ENCODE measurements around the gene KCNK15.
"Not testable (repeated sequence)": the region's sequence is repeated elsewhere in the genome, so short reads cannot be mapped to it uniquely, and the experiment has no call there.

The KCNK15 gene

GRCh38 chr20:44762466-44763140, 16.9 kb downstream of the KCNK15 start:
- in situ Hi-C loops (cut with MboI; ENCODE audit: low sequenced_read_pairs, unreplicated experiment): no loop called here
- TF ChIP-seq, protein P1, sequence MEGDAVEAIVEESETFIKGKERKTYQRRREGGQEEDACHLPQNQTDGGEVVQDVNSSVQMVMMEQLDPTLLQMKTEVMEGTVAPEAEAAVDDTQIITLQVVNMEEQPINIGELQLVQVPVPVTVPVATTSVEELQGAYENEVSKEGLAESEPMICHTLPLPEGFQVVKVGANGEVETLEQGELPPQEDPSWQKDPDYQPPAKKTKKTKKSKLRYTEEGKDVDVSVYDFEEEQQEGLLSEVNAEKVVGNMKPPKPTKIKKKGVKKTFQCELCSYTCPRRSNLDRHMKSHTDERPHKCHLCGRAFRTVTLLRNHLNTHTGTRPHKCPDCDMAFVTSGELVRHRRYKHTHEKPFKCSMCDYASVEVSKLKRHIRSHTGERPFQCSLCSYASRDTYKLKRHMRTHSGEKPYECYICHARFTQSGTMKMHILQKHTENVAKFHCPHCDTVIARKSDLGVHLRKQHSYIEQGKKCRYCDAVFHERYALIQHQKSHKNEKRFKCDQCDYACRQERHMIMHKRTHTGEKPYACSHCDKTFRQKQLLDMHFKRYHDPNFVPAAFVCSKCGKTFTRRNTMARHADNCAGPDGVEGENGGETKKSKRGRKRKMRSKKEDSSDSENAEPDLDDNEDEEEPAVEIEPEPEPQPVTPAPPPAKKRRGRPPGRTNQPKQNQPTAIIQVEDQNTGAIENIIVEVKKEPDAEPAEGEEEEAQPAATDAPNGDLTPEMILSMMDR (IDR thresholded peaks at IDR 0.05; ENCODE audit: borderline replicate concordance, control extremely low read depth, extremely low read depth, insufficient read depth, missing control alignments): no peak
- DNase-seq (ENCODE audit: low spot score): no peak

DNA sequence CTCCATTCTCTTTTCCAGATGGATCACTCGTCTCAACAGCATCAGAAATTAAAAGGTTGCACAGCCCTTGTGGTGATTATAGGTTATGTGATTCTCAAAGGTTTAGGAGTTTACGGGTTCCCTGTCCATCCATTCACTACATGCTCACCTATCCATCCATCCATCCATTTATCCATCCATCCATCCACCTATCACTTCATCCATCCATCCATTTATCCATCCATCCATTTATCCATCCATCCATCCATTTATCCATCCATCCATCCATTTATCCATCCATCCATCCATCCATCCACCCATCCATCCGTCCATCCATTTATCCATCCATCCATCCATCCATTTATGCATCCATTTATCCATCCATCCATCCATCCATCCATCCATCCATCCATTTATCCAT, 18.1 kb downstream of the KCNK15 start:
- DNase-seq (ENCODE audit: low spot score); in situ Hi-C loops (cut with MboI; ENCODE audit: low sequenced_read_pairs, unreplicated experiment): not testable (repeated sequence)

GRCh38 chr20:44765091-44765490, 19.4 kb downstream of the KCNK15 start:
- in situ Hi-C loops (cut with MboI; ENCODE audit: low sequenced_read_pairs, unreplicated experiment): no loop called here
- TF ChIP-seq, protein P1 (IDR thresholded peaks at IDR 0.05; ENCODE audit: borderline replicate concordance, control extremely low read depth, extremely low read depth, insufficient read depth, missing control alignments): no peak
- DNase-seq (ENCODE audit: low spot score): no peak

- in situ Hi-C loops (cut with MboI; ENCODE audit: low sequenced_read_pairs, unreplicated experiment): no loop called here
- no peak for DNase-seq (ENCODE audit: low spot score)
- TF ChIP-seq, protein P1 (IDR thresholded peaks at IDR 0.05; ENCODE audit: borderline replicate concordance, control extremely low read depth, extremely low read depth, insufficient read depth, missing control alignments): no peak
These were observed 20.2 kb downstream of the KCNK15 start for GRCh38 chr20:44765701-44766347.

- no peak for DNase-seq (ENCODE audit: low spot score)
- in situ Hi-C loops (cut with MboI; ENCODE audit: low sequenced_read_pairs, unreplicated experiment): no loop called here
- TF ChIP-seq, protein P1 (IDR thresholded peaks at IDR 0.05; ENCODE audit: borderline replicate concordance, control extremely low read depth, extremely low read depth, insufficient read depth, missing control alignments): no peak
These were observed 22.6 kb downstream of the KCNK15 start for GRCh38 chr20:44768256-44768655.

DNA sequence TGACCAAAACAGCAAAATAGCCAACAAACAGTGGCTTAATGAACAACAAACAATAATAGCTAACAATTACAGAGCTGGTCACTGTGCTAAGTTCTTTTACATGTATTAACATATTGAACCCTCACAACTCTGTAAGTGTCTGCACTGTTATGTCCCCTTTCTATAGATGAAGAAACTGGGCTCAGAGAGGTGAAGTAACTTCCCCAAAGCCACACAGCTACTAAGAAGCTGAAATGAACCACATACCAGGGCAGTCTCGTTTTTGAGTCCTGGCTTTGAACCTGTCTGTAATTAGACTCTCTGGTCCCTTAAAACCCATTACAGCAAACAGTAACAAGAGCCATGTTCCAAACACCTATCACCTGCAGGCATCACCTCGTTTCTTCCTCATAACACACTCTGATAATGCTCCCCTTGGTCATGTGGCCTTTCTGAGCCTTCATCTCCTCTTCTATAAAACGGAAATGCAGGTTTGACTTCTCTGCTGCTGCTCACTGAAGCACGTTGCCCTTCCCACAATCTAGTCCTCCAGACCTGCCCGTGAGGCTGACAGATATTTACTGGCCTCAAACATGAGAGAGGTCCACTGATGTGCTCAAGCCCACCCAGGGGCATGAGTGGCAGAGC, 23.3 kb downstream of the KCNK15 start:
- TF ChIP-seq, protein P1 (IDR thresholded peaks at IDR 0.05; ENCODE audit: borderline replicate concordance, control extremely low read depth, extremely low read depth, insufficient read depth, missing control alignments): no peak
- in situ Hi-C loops (cut with MboI; ENCODE audit: low sequenced_read_pairs, unreplicated experiment): no loop called here
- no peak for DNase-seq (ENCODE audit: low spot score)

DNA sequence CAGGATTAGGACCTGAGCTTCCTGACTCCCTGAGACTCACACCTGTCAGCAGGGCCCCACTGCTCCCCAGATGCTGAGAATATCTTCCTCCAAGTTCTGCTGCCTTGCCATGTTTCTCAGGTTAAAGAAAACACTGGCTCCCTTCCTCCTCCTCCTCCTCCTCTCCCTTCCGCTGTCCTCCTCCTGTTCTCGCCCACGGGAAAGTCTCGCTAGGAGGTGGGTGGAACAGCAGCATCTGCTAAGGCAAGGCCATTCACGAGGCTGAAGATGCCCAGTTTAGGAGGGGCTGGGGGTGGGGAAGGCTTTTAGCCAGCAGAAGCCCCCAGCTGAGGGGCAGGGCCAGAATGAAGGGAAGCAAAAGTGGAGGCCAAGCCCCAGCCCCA, 23.8 kb downstream of the KCNK15 start:
- in situ Hi-C loops (cut with MboI; ENCODE audit: low sequenced_read_pairs, unreplicated experiment): no loop called here
- DNase-seq (ENCODE audit: low spot score): no peak
- TF ChIP-seq, protein P1 (IDR thresholded peaks at IDR 0.05; ENCODE audit: borderline replicate concordance, control extremely low read depth, extremely low read depth, insufficient read depth, missing control alignments): no peak

All from GM13976 (cell line).